ENCODE results near the gene MACROD2.

The MACROD2 gene

DNA sequence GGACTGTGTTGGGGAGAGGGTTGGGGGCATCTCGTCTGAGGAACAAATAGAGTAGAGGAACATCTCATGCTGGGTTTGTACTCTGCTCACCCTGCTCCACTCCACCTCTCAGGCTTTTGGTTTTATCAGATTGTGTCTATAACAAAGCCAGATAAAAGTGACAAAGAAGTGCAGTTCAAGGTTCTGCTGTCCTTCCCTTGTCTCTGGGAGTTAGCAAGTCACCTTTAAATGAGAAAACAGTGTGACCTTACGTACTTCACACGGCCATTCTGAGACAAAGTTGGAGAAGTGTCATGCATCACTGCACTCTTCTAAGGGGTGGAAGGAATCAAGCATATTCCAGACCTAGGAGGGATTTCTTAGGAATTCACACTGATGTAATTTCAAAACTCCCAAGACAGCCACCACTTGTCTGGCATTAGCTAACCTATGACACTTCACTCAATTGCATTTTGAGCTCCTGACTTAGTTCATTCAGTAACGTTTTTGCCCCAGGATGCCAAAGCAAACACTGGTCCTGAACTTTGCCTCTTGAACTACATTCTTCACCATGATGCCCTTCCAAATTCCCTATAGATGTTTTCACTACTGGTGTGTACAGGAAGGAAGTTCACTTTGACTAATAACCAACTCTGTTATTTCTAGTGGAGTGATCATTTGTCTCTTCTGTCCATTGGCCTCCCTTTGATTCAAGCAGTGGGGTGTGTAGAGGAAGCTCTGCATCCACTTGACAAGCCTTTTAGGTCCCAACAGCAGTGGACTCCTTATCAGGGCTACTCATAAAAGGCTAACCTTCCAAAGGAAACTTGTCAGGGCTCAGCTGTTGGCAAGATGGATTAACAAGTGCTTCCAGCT lies 989.7 kb downstream of the MACROD2 start:
- Histone ChIP-seq H3K4me1 (ENCODE audit: insufficient read depth, insufficient read length) (no peaks in the 10 kb centered on the region), H3K9ac (ENCODE audit: insufficient read length, low read depth) (no peak overlapping the region), H3K9me3 (ENCODE audit: insufficient read depth, low read length) (peaks cover 8% of the 10 kb centered on the region; the same call in 1 of the 2 replicates), H3K27me3 (ENCODE audit: insufficient read depth, insufficient read length) (no peaks in the 10 kb centered on the region), H3K4me3 (ENCODE audit: insufficient read length, low read depth) (no peak overlapping the region), H3K36me3 (ENCODE audit: insufficient read depth, insufficient read length, low read length) (no peaks in the 10 kb centered on the region)
- no peak for TF ChIP-seq ZNF274 (IDR thresholded peaks at IDR 0.05; ENCODE audit: low read depth, low read length)
- no peak for TF ChIP-seq YY1 (IDR thresholded peaks at IDR 0.05; ENCODE audit: insufficient read depth, insufficient read length)
- no peak for TF ChIP-seq SUZ12 (IDR thresholded peaks at IDR 0.05; ENCODE audit: extremely low read depth, insufficient read depth, insufficient read length)
- no peak for DNase-seq (ENCODE audit: low read depth, low spot score)

- peaks cover 8% of the 10 kb centered on the region; the same call in 1 of the 2 replicates for H3K9me3 ChIP-seq (ENCODE audit: insufficient read depth, low read length)
- TF ChIP-seq YY1 (IDR thresholded peaks at IDR 0.05; ENCODE audit: insufficient read depth, insufficient read length) (no peak), SUZ12 (IDR thresholded peaks at IDR 0.05; ENCODE audit: extremely low read depth, insufficient read depth, insufficient read length) (no peak), ZNF274 (IDR thresholded peaks at IDR 0.05; ENCODE audit: low read depth, low read length) (no peak)
- H3K36me3 ChIP-seq (ENCODE audit: insufficient read depth, insufficient read length, low read length): no peaks in the 10 kb centered on the region
- no peak overlapping the region for H3K9ac ChIP-seq (ENCODE audit: insufficient read length, low read depth)
- no peaks in the 10 kb centered on the region for H3K4me1 ChIP-seq (ENCODE audit: insufficient read depth, insufficient read length)
- no peak overlapping the region for H3K4me3 ChIP-seq (ENCODE audit: insufficient read length, low read depth)
- H3K27me3 ChIP-seq (ENCODE audit: insufficient read depth, insufficient read length): no peaks in the 10 kb centered on the region
- no peak for DNase-seq (ENCODE audit: low read depth, low spot score)
These were observed 990.8 kb downstream of the MACROD2 start for GRCh38 chr20:14986026-14986655.

DNA sequence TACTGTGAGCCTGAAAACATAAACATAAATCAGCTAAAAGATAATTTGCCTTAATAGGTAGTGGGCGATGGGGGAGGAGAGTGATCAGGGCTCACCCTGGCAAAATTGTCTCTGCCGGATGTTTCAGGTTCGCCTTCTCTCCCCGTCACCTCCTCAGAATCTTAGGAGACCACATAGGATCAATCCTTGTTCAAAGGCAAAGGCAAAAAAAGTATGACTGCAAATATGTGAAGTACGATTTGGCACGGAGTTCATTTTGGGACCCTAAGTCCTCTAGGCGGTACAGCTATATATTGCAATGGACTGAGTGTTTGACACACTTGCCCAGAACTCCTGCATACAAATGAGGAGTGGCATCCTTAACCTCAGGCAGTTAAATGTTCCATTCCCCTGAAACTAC lies 991.3 kb downstream of the MACROD2 start:
- Histone ChIP-seq H3K36me3 (ENCODE audit: insufficient read depth, insufficient read length, low read length) (no peaks in the 10 kb centered on the region), H3K9ac (ENCODE audit: insufficient read length, low read depth) (no peak overlapping the region), H3K9me3 (ENCODE audit: insufficient read depth, low read length) (peaks cover 8% of the 10 kb centered on the region; the same call in 1 of the 2 replicates), H3K4me1 (ENCODE audit: insufficient read depth, insufficient read length) (no peaks in the 10 kb centered on the region), H3K4me3 (ENCODE audit: insufficient read length, low read depth) (no peak overlapping the region), H3K27me3 (ENCODE audit: insufficient read depth, insufficient read length) (no peaks in the 10 kb centered on the region)
- DNase-seq (ENCODE audit: low read depth, low spot score): no peak
- TF ChIP-seq SUZ12 (IDR thresholded peaks at IDR 0.05; ENCODE audit: extremely low read depth, insufficient read depth, insufficient read length) (no peak), YY1 (IDR thresholded peaks at IDR 0.05; ENCODE audit: insufficient read depth, insufficient read length) (no peak), ZNF274 (IDR thresholded peaks at IDR 0.05; ENCODE audit: low read depth, low read length) (no peak)

DNA sequence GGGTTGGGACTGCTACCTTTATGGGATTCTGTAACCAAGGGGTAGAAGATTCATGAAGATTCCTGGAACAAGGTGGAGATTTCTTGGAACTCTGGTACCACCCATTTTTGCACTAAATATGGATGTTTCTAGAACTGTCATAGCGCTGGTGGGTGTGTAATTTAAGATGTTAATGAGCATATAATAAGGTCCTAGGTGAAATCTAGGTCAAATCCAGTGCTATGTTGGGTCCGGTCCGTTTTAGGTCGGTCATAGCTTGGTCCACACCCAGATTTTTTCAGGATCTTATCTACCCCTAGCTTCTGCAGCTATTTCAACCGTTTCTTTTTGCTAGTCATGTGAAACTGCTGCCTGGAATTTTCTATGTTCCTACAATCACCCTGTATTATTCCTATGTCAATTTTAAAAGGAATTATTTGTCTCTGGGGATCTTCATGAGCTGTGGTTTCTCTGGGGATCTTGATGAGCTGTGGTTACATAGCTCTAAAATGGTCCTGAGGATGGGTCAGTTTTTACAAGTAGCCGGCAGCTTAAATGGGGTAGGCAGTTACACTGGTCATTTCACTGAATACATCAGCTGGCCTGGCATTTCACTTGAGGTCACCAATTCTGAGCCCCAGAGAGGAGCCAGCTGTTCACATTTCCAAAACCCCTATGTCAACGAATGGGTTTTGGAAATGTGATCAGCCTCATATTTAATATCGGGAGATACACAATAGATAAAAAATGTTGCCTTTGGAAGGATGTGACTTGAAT lies 994.4 kb downstream of the MACROD2 start:
- no peak for DNase-seq (ENCODE audit: low read depth, low spot score)
- Histone ChIP-seq H3K9ac (ENCODE audit: insufficient read length, low read depth) (no peak overlapping the region), H3K27me3 (ENCODE audit: insufficient read depth, insufficient read length) (no peaks in the 10 kb centered on the region), H3K4me1 (ENCODE audit: insufficient read depth, insufficient read length) (no peaks in the 10 kb centered on the region), H3K4me3 (ENCODE audit: insufficient read length, low read depth) (no peak overlapping the region), H3K36me3 (ENCODE audit: insufficient read depth, insufficient read length, low read length) (no peaks in the 10 kb centered on the region), H3K9me3 (ENCODE audit: insufficient read depth, low read length) (no peaks in the 10 kb centered on the region)
- TF ChIP-seq SUZ12 (IDR thresholded peaks at IDR 0.05; ENCODE audit: extremely low read depth, insufficient read depth, insufficient read length) (no peak), ZNF274 (IDR thresholded peaks at IDR 0.05; ENCODE audit: low read depth, low read length) (no peak), YY1 (IDR thresholded peaks at IDR 0.05; ENCODE audit: insufficient read depth, insufficient read length) (no peak)

DNA sequence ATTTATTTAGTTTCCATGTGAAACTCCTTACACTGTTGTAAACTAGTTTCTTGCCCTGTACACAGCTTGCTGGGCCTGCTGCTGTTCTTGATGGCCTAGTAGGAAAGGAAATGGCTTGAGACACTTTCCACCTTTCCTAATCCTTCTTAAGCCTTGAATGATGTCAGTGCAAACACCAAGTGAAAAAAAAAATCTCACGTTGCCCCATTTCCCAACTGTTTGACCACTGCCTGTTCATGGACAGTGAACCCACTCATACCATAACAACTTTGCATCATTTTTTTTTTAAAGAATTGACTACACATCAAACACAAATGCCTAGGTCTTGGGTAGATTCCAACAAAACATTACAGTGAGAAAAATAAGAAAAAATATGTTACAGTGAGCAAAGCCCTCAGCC lies 995.7 kb downstream of the MACROD2 start:
- Histone ChIP-seq H3K4me3 (ENCODE audit: insufficient read length, low read depth) (no peak overlapping the region), H3K4me1 (ENCODE audit: insufficient read depth, insufficient read length) (no peaks in the 10 kb centered on the region), H3K9ac (ENCODE audit: insufficient read length, low read depth) (no peak overlapping the region), H3K9me3 (ENCODE audit: insufficient read depth, low read length) (no peaks in the 10 kb centered on the region), H3K27me3 (ENCODE audit: insufficient read depth, insufficient read length) (no peaks in the 10 kb centered on the region), H3K36me3 (ENCODE audit: insufficient read depth, insufficient read length, low read length) (no peaks in the 10 kb centered on the region)
- TF ChIP-seq SUZ12 (IDR thresholded peaks at IDR 0.05; ENCODE audit: extremely low read depth, insufficient read depth, insufficient read length) (no peak), YY1 (IDR thresholded peaks at IDR 0.05; ENCODE audit: insufficient read depth, insufficient read length) (no peak), ZNF274 (IDR thresholded peaks at IDR 0.05; ENCODE audit: low read depth, low read length) (no peak)
- DNase-seq (ENCODE audit: low read depth, low spot score): no peak

DNA sequence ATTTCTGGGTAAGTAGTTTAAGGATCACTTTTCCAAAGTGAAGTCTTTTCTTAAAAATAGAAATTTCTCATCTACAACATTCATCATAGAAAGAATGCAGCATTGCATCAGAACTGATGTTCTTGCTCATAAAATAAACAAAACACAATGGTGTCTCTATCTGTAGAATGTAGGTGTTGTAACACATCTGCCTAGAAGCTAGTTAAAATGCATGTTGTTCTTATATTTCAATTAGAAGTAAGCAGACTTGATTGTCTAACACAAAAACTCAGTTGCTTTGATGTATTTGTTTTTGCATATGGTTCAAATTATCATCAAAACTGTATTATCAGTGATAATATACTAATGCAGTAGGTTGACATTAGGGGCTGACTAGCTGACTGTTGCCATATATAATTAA lies 996.8 kb downstream of the MACROD2 start:
- no peak for DNase-seq (ENCODE audit: low read depth, low spot score)
- no peaks in the 10 kb centered on the region for H3K36me3 ChIP-seq (ENCODE audit: insufficient read depth, insufficient read length, low read length)
- H3K4me1 ChIP-seq (ENCODE audit: insufficient read depth, insufficient read length): no peaks in the 10 kb centered on the region
- no peak for TF ChIP-seq SUZ12 (IDR thresholded peaks at IDR 0.05; ENCODE audit: extremely low read depth, insufficient read depth, insufficient read length)
- TF ChIP-seq ZNF274 (IDR thresholded peaks at IDR 0.05; ENCODE audit: low read depth, low read length): no peak
- no peak for TF ChIP-seq YY1 (IDR thresholded peaks at IDR 0.05; ENCODE audit: insufficient read depth, insufficient read length)
- H3K9ac ChIP-seq (ENCODE audit: insufficient read length, low read depth): no peak overlapping the region
- H3K9me3 ChIP-seq (ENCODE audit: insufficient read depth, low read length): no peaks in the 10 kb centered on the region
- no peaks in the 10 kb centered on the region for H3K27me3 ChIP-seq (ENCODE audit: insufficient read depth, insufficient read length)
- H3K4me3 ChIP-seq (ENCODE audit: insufficient read length, low read depth): no peak overlapping the region
